Raji (cell line): ENCODE data around the gene TAPBPL.

Experiments used
- POLR2A ChIP-seq: IDR thresholded peaks from 2 replicates; pipeline ENCODE4 v1.6.1; 2011; ENCODE audit warnings: low read depth, low read length, control low read depth; ENCODE audit not compliant: insufficient read depth

The TAPBPL gene

DNA sequence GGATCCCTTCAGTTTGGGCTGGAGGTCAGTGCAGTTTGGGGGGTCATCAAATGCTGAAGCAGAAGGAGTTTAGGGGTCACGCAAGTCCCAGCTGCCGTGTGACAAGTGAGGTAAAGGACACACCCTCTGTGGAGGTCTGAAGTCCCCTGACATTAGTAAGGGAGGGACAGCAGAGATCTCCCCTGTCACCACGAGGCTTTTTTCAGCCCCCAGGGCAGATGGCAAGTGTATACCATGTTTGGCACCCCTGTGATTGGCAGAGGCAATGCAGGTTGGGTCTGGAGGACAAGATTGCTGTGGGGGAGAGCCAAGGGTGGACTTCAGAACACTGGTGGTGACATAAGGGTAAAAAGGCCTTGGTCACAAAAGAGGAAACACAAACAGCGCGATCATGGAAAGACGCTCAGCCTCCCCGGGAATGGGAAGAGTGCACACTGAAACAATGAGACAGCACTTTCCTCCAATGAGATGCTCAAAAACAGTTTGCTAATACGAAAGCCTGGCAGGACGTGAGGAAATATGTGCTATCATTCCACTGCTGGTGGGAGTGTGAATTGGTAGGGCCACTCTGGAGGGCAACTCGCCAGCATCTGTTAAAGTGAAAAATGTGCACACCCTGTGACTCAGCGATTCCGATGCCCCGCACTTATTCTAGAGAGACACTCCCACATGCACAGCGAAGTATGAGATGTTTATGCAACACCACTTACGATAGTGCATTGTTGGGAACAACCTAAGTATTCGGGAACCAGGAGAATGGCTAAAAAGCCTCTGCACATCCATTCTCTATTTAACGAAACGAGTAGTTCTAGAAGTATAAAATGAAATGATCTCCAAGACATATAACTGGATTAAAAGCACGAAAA is 21.5 kb upstream of the TAPBPL start:
- TF ChIP-seq POLR2A = no peak

DNA sequence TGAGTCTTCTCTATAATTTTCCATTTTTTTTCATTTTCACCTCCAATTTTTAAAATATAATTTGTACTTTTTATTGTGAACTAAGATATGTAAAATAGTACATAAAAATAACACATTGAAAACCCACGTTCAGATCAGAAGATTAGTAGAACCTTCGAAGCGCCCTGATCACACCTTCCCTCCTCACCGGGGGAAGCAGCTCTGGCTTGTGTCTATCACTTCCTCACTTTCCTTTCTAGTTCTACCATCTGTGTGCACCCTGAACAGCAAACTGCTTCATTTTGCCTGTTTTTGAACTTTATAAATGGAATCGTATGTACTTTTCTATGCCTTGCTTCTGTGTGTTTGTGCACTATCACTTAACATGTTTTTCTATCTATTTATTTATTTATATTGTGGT is 18.9 kb upstream of the TAPBPL start:
- peak; percentile 54; the same call in 1 of the 2 replicates for TF ChIP-seq POLR2A

DNA sequence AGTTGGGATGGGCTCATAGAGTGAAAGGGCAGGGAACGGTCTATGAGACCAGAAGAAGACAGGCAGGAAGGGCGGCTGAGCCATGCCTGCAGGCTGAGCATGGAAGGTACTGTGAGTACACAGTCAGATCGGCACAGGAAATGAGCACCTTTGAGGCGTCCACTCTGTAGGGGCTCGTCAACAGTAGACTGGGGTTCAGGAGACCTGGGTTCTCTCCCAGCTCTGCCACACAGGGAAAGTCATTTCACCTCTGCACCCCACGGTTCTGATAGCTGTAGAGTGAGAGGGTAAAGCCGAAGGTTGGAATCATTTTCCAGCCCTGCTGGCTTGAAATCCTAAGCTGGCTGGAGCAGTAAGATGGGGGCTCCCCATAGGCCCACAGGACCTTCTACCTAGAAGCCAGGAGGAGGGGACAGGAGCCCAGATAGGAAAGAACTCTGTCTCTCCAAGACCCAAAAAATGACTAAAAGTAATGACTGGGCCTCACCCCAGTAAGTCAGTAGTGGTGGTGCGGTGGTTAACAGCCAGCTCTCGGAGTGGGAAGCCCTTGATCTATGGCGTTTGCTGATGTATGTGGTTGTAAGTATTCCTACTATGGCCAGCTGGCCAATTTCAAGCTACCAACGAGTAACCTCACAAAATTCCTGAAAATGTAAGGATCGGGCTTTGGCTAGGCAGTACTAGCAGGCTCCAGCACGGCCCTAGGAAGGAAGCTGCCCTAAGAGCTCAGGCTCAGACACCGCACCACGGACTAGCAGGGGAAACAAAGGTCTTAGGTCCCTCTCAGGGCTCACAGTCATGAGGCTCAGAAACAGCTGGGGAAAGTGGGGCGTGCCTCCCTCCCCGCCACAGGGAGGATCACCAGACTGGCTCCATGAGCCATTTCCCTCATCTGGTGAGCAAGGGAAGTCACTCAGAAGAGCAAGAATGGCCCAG is 17.4 kb upstream of the TAPBPL start:
- peak; percentile 31; the same call in 1 of the 2 replicates for TF ChIP-seq POLR2A

DNA sequence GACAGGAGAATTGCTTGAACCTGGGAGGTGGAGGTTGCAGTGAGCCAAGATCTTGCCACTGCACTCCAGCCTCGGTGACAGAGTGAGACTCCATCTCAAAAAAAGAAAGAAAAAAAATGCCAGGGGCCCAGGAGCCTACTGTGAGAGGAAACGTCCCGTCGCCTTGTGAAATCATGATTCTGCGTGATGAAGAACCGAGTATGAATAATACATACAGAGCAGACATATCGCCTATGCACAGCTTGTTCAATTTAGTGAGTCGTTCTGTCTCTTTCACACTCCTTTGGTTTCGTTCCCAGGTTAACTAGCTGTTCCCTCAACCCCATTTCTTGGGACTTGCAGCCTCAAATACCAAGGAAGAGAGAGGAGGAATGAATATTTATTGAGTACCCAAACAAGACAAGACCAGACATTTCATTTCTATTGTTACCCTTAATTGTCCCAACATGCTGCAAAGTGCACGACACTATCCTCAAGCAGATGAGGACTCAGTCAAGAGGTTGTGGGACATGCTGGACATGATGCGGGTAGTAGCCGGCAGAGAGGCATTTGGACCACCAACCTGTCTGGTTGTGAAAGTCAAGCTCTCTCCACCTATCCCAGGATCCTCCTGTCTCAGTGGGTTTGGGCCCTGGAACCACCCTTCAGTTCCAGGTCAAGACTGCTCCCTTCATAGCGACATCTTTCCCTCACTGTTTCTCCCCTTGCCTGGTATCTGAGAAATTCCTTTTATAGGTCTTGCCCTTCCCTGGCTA is 15.7 kb upstream of the TAPBPL start:
- no peak for TF ChIP-seq POLR2A

DNA sequence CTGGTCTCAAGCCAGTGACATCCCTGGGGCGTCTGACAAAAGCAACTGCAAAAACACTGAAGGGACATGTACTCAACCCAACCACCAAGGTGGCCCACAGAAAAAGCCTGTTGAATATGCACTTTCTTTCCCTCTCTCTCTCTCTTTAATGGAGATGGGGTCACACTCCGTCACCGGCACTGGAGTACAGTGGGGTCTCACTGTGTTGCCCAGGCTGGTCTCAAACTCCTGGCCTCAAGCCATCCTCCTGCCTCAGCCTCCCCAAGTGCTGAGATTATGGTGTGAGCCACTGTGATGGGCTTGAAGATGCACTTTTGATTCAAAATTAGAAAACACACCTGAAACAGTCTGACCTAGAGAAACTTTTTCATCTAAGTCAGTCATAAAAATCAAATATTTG is 14.3 kb upstream of the TAPBPL start:
- TF ChIP-seq POLR2A = no peak

DNA sequence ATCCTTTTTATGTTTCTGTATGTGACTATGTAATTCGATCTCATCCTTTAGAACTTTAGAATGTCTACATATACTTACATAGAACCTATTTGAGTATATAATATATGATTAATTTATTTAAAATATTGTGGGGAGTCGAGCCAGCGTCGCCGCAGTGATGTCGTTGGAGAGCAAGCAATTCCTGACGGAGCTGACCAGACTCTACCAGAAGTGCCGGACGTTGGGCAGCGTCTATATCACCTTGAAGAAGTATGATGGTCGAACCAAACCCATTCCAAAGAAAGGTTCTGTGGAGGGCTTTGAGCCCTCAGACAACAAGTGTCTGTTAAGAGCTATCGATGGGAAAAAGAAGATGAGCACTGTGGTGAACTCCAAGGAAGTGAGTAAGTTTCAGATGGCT is 13.5 kb upstream of the TAPBPL start:
- TF ChIP-seq POLR2A = no peak

DNA sequence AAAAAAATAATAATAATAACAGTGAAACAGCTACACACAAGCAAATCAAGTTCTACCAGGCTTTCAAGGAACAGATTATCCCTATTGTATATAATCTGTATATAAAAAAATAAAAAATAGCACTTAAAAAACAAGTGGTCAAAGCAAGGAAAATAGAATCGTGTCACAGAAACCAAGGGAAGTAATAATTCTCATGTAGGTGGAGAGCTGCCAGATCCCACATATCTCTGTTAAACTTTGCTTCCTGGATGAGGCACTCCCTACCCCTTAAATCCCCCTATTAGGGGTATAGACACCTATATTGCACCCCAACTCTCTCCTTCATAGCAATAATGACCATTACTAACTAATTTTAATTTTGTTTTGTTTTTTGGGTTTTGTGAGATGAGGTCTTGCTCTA is 11.5 kb upstream of the TAPBPL start:
- TF ChIP-seq POLR2A = no peak

DNA sequence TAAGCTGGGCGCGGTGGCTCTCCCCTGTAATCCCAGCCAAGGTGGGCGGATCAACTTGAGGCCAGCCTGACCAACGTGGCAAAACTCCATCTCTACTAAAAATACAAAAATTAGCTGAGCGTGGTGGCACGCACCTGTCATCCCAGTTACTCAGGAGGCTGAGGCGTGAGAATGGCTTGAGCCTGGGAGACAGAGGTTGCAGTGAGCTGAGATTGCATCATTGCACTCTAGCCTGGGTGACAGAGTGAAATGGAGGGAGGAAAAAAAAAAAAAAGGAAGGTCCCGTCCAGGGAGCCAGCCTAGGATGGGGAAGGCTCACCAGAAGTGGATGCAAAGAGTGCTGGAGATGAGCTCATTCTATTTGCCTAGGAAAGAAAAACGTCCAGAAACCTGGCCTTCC is 9.0 kb upstream of the TAPBPL start:
- TF ChIP-seq POLR2A = no peak

DNA sequence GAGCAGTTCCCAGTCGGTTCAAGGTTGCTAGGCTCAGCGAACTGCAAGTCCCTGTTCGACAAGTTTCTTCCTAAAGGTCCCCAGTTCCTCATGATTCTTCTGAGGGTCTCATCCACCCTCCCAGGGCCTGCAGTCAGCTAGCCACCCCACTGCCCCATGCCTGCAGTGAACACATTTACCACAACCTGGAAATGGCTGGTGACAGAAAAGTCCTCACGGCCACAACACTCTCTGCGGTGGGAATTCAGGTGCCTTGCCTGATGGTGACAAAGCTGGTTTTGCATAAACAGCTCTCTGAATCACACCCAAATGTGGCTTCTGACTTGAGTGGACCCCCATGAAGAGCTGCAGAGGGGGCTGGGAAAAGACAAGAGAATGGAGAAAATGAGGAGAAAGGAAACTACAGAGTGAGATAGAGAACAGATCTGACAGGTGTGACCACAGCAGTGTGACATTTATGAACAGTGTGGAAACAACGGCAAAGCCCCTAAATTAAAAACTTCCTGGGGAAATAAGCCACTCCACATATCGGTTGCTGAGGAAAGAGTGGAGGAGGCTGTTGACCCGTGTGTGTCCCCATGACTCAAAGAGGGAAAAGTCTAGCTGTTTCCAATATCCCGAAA is 8.4 kb upstream of the TAPBPL start:
- TF ChIP-seq POLR2A = peak; percentile 69

DNA sequence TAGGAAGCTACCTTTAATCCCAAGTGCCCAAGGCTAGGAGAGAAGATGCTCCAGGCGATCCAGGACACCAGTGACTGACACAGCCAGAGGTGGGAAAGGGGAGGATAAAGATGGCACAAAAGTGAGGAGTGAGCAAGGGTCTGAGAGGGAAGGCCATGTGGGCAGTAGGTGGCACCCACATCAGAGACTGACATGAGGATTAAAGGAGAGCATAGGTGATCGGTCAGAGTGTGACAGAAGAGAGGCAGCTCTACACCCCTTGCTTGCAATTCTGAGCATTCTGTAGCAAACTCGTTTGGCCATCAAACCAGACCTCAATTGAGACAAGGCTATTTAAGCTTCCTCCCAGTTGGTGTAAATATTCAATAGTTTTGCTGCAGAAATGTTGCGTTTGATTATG is 7.8 kb upstream of the TAPBPL start:
- TF ChIP-seq POLR2A = no peak

DNA sequence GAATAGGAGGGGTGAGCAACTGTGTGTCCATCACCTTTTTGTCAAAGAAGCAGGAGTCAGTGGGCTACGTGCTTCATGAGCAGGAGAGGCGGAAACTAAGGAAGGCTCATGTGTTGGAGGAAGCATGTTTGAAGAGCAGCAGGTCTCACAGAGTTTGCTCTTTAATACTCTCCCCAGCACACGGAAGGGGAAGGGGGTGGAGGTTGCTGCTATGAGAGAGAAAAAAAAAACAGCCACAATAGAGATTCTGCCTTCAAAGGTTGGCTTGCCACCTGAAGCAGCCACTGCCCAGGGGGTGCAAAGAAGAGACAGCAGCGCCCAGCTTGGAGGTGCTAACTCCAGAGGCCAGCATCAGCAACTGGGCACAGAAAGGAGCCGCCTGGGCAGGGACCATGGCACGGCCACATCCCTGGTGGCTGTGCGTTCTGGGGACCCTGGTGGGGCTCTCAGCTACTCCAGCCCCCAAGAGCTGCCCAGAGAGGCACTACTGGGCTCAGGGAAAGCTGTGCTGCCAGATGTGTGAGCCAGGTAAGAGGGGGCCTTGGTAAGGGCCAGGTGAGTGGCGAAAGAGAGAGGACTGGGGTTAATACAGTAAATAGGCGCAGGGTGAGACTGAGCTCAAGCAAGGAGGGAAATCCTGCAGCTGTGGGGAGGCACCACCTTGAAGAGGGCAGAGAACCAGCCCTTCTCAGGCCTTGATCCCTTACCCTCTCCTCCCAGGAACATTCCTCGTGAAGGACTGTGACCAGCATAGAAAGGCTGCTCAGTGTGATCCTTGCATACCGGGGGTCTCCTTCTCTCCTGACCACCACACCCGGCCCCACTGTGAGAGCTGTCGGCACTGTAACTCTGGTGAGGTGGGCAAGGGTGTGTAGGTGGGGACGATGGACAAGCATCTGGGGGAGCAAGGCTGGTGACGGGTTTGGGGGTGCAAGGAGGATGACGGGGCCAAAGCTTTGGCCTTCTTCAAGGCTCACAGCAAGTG is 6.8 kb upstream of the TAPBPL start, which contains the start of gene CD27:
Gene CD27, plus strand, starts transcription at position 252 of the 985 bp plus-strand sequence. Its CDS starts 141 bp downstream, at position 393.
- TF ChIP-seq POLR2A = peak; percentile 69

DNA sequence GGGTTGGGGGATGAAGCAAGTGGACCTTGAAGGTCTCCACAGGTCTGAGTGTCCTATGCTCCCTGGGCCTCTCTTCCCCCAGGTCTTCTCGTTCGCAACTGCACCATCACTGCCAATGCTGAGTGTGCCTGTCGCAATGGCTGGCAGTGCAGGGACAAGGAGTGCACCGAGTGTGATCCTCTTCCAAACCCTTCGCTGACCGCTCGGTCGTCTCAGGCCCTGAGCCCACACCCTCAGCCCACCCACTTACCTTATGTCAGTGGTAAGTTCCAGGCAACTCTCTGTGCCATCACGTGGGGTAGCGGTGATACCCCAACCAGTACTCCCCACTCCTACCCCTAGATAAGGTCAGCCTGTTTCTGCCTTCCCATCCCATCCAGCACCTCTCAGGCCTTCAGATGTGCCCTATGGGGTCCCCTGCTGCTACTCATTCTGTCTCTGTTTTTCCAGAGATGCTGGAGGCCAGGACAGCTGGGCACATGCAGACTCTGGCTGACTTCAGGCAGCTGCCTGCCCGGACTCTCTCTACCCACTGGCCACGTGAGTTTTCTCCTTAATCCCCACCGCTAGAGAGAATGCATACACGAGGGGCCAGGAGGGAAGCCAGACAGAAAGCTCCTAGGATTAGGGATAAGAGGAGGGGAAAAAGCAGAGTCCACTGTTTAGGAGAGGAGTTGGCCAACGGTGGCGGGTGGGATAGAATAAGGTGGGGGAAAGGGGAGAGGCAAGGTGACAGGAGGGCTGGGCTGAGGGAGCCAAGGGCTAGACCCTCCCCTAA is 1.6 kb upstream of the TAPBPL start:
- 0 out of 2 replicates have a peak, but pooled peaks have one; percentile 20 for TF ChIP-seq POLR2A
